Neural progenitor cell (in vitro differentiated cells): Measurements from ENCODE around the gene CLIP4.

ENCODE experiments used
- EZH2 ChIP-seq: fragments of 200-600 bp; sonication (generic); IDR thresholded peaks from 2 replicates; pipeline ENCODE4 v1.6.1; 2017; ENCODE audit warnings: antibody characterized with exemption, mild to moderate bottlenecking, moderate library complexity
- EZH2phosphoT487 ChIP-seq: fragments of 200-600 bp; sonication (generic); IDR thresholded peaks from 2 replicates; pipeline ENCODE4 v1.6.1; 2017; ENCODE audit warnings: antibody characterized with exemption
- TF ChIP-seq, protein P1 (sequence below): fragments of 200-600 bp; sonication (generic); IDR thresholded peaks from 2 replicates; pipeline ENCODE4 v1.5.1; 2017; ENCODE audit warnings: antibody characterized with exemption, mild to moderate bottlenecking

DNA sequence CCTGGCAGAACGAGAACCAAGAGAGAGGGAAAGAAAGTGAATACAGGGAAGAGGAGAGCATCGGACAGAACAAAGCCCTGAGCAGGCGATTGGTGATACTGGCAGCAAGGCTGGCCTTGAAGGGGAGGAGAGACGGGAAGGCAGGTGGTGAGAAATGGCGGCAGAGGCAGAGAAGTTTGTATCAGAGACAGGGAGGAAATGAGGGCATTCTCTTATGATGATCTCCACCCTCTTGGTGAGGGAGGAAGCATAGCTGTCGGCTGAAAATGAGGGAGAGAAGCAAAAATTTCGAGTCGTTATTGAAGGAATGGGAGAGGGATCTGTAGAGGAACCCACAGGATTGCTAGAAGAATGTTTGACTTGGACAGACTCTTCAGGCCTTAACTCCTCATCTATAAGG, 80.6 kb downstream of the CLIP4 start:
- TF ChIP-seq EZH2 (no peak), EZH2phosphoT487 (no peak)
- TF ChIP-seq, protein P1, sequence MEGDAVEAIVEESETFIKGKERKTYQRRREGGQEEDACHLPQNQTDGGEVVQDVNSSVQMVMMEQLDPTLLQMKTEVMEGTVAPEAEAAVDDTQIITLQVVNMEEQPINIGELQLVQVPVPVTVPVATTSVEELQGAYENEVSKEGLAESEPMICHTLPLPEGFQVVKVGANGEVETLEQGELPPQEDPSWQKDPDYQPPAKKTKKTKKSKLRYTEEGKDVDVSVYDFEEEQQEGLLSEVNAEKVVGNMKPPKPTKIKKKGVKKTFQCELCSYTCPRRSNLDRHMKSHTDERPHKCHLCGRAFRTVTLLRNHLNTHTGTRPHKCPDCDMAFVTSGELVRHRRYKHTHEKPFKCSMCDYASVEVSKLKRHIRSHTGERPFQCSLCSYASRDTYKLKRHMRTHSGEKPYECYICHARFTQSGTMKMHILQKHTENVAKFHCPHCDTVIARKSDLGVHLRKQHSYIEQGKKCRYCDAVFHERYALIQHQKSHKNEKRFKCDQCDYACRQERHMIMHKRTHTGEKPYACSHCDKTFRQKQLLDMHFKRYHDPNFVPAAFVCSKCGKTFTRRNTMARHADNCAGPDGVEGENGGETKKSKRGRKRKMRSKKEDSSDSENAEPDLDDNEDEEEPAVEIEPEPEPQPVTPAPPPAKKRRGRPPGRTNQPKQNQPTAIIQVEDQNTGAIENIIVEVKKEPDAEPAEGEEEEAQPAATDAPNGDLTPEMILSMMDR: no peak
